Stimulated activated CD4-positive, alpha-beta T cell treated with anti-CD3 and anti-CD28 coated beads, Interleukin-2, amount 100 ng/mL, for 48 hours (primary cell): ENCODE results near the gene ATP2C1.
"Not testable (repeated sequence)": the region's sequence is repeated elsewhere in the genome, so short reads cannot be mapped to it uniquely, and the experiment has no call there.

Experiments used
- DNase-seq, 2 donors: peaks; one replicate each; pipeline ENCODE4 v3.0.0-alpha.2; 2020

ATP2C1 gene

GRCh38 chr3:130948001-130948773 is 54.3 kb downstream of the ATP2C1 start:
- DNase-seq, result no peak

GRCh38 chr3:130948929-130949328 is 55.0 kb downstream of the ATP2C1 start:
- no peak for DNase-seq

- DNase-seq, result no peak
Measured at GRCh38 chr3:130950124-130950523, 56.2 kb downstream of the ATP2C1 start.

DNA sequence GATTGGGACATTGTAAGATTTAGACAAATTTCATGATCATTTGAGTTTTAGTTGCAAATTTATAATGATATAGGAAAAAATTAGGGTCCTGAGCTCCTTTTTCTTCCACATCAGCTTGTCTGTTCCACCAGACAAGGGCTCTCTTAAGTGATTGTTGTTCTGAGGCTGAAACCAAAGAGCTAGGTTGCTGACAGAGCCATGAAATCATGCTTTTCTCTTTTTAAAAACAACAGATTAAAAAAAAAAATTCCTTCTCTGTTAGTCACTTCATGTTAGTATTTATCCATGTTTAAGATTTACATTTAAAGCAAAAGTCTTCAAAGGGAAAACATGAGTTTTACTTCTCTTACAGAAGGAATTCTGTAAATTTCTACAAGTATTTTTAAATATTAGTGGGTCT is 56.8 kb downstream of the ATP2C1 start:
- DNase-seq, result no peak

DNA sequence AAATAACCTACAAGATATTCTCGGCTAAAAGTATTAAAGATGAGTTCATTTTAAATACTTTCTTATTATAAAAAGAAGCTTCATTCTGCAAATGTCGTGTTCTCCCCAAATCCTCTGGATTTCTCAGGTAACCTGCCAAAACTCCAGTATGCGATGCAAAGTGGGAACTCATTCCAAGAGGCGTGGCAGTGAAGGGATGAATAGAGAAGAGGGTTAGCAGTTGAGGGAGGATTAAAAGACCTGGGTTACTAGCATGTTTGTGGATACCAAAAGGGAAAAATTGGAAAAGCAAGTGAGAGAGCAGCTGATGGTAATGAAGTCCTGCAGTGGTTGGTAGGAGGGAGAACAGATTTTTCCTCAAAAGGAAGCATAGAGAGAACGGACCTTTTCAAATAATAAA is 61.6 kb downstream of the ATP2C1 start:
- DNase-seq, result no peak

DNA sequence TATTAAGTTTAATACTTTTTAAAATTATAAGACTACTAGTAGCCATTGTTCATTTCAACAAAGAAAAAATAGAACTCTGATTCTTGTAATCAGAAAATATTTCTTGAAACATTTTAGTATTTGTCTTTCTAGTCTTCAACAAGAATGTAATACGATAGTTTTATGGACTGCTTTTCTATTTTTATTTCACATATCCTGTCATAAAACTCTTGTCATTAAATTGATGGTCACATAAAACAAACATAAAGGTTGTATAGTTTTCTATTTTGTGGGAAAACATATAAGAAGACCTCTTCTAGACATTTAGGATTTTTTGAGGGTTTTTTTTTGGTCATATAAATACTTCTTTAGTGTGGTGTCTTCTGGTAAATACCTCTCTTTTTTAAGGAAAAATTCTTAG is 62.4 kb downstream of the ATP2C1 start:
- DNase-seq, result no peak

DNA sequence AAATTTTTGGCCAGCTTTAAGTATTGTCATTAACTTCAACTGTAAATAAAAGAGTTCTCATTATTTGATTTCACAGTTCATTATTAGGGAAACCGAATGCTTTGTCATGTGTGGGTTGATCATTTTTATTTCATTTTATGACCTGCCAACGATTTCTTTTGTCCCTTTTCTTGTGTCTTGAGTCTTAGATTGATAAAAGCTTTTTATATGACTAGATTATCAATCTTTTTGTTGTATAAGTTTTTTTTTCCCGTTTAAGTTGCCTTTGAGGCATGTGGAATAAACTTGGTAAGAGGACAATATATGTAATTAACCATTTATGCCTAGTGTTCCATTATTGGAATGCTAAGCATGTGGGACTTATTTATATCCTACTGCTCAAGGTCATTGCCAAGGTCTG is 62.8 kb downstream of the ATP2C1 start:
- no peak for DNase-seq

DNA sequence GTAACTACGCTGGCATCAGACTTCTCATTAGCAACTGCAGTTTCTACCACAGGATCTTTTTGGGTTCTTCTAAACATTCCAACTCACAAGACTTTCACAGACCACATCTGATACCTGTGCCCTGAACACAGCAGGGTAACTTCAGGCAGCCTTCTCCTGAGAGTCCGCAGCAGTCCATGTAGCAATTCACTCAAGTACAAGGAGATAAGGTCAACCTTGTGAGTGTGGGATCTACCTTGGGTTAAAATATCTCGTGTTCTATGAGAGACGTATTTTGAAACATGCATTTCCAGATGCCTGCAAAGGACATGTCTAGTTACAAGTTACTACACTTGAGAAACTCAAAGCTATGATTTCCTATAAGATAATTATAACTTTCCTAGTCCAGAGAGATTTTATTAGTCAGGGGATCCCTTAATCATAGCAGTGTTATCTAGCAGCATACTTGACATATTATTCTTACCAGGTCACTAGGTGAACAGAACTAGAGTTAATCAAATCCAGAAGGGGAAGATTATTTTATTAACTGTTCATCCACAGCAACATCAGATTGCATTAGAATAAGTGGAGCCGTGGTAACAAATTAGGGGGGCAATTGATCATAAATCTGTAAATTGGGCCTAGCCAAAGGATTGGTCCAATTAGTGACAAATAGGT is 66.4 kb downstream of the ATP2C1 start:
- no peak for DNase-seq

GRCh38 chr3:130961458-130961857 is 67.6 kb downstream of the ATP2C1 start:
- DNase-seq, result no peak

DNA sequence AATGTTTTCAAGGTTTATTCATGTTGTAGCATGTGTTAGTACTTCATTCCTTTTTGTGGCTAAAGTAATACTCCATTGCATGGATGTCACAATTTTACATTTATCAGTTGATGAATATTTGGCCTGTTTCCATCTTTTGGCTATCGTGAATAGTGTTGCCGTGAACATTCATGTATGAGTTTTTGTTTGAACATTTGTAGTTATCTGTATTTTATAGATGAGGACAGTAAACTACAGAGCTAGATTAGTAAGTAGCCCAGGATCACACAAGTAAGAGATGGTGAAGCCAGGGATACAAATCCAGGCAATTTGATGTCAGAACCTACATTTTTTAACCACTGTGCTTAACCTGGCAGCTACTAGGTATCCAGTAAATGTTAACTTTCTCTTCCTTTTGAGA is 69.6 kb downstream of the ATP2C1 start:
- no peak for DNase-seq

DNA sequence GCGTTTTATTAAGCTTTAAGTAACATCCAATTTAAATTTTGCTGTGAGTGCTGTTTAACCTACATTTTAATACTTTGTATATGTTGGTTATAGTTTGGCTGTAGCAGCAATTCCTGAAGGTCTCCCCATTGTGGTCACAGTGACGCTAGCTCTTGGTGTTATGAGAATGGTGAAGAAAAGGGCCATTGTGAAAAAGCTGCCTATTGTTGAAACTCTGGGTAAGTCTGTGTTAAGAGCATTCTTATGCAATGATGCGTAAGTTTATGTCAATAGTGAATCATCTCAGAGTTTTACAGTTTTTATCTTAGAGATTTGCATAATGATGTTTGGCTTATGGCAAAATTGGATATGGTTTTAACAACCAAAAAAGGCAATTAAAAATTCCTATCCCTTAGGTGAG is 70.0 kb downstream of the ATP2C1 start:
- no peak for DNase-seq

DNA sequence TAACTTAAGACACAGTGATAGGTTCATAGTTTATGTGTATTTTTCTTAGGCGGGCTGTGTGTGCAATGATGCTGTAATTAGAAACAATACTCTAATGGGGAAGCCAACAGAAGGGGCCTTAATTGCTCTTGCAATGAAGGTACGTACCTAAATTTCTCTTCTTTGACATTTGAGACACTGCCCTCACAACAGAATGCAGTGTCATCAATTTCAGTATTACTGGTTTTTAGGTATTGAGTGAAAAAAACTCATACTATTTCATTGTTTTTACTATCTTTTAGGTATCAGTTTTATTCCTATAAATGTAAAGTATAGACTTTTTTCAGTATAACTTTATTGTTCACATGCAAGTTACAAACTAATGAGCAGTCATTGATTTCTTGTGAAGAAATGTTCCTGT is 73.4 kb downstream of the ATP2C1 start:
- no peak for DNase-seq

DNA sequence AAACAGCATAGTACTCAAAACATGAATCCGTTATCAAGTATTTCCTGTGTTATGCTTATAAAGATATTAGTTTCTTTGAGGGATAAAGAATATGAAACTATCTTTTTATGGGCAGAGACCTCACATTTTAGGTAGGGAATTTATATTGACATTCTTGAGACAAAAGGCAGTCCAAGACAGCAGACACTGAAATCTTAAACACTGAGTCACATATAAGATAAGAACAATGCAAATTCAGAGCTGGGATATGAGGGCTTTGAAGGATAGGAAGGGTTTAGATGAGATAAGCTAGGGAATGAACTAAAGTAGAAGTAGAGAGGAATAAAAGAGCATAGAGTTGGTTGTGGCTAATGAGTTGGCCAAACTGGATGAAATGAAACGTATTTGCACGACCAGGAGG is 74.3 kb downstream of the ATP2C1 start:
- no peak for DNase-seq

- no peak for DNase-seq
Measured at GRCh38 chr3:130969621-130970020, 75.7 kb downstream of the ATP2C1 start.

- no peak for DNase-seq
Measured at GRCh38 chr3:130971208-130971607, 77.3 kb downstream of the ATP2C1 start.

DNA sequence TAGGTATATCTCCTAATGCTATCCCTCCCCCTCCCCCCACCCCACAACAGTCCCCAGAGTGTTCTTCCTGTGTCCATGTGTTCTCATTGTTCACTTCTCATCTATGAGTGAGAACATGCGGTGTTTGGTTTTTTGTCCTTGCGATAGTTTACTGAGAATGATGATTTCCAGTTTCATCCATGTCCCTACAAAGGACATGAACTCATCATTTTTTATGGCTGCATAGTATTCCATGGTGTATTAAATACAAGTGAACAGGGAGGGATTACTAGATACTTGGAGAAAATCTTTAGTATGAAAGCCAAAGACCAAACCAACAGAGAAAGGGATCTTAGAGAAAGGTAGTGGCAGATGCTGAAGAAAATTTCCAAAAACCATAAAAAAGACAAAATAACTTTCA is 78.7 kb downstream of the ATP2C1 start:
- DNase-seq, result not testable (repeated sequence)

GRCh38 chr3:130973406-130973805 is 79.5 kb downstream of the ATP2C1 start:
- DNase-seq, result no peak

DNA sequence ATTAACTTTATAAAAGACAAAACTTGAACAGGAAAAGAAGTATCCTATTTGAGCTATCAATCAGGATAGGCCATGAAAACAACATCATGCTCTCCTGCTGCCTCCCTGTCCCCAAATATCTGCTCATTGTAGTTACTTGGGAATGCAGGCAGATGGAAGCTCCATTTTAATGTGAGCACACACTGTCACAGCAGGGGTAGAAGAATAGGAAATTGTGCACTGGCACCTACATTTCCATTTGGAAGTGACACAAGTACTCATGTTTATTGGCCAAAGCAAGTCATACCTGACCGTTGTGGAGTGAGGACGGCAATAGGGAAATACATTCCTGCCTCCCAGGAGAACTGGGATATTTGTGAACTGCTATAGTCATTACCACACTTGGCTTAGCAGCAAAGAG is 80.3 kb downstream of the ATP2C1 start:
- no peak for DNase-seq

GRCh38 chr3:130975251-130975650 is 81.4 kb downstream of the ATP2C1 start:
- no peak for DNase-seq

GRCh38 chr3:130976706-130977105 is 82.8 kb downstream of the ATP2C1 start:
- no peak for DNase-seq

GRCh38 chr3:130979117-130979516 is 85.2 kb downstream of the ATP2C1 start:
- DNase-seq, result no peak

- no peak for DNase-seq
Measured at GRCh38 chr3:130981469-130981868, 87.6 kb downstream of the ATP2C1 start.

GRCh38 chr3:130990282-130990681 is 96.4 kb downstream of the ATP2C1 start:
- DNase-seq, result no peak

GRCh38 chr3:130991126-130991525 is 97.2 kb downstream of the ATP2C1 start:
- DNase-seq, result no peak

DNA sequence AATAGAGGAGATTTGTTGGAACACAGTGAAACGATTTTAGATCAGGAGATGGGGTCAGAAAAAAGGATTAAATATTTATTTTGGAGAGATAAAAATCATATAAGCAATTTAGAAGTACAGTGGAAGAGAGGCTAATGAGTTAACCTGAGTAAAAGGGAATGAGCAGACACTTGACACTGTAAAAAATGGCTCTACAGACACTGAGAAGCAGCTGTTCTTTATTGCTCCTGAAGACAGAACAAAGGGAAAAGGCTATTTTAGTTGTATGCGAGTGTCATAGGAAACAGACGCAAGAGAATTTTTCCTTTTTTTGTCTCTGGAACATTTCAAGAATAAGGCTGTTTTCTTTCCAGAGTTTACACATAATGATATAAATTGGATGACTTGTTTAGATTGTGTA is 98.5 kb downstream of the ATP2C1 start:
- no peak for DNase-seq
